ENCODE data around the gene TMA7.

TMA7 gene

GRCh38 chr3:48411041-48411588 is 28.9 kb upstream of the TMA7 start:
- TF ChIP-seq CTCF (IDR thresholded peaks at IDR 0.05; ENCODE audit: low read depth, low read length) = no peak
- no peak for DNase-seq (ENCODE audit: extremely low read depth, low read depth)

DNA sequence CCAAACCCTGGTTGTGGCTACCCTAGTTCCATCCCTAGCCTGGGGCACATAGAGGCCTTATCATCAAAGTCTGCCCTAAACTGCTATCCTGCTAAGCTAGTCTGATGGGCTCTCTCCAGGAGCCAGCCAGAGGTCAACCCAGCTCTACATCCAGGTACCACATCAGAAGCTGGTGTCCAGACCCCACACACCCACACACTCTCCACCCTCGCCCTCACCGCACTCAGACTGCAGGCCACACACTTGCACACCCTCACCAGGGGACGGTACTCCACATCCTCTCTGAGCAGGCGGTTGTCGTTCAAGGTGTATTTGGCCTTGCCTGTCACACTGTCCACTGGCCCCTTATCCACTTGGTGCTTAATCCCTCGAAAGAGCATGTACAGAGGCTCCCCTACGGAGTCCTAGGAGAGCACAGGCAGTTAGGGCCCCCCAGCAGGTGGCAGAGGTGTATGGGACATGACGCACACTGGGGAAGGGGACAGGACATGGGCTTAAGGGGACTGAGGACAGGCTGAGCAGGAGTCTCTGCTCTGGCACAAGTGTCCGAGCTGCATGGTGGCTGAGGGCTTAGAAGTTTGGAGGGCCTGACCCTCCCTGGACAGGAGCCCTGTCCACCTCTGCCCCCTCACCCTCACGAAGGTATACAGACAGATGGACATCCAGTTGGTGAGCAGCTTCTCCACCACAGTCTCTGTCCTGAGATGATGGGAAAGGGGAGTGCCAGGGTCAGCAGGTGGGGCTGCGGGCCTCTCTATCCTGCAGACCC is 28.3 kb upstream of the TMA7 start:
- no peak for DNase-seq (ENCODE audit: extremely low read depth, low read depth)
- TF ChIP-seq CTCF (IDR thresholded peaks at IDR 0.05; ENCODE audit: low read depth, low read length) = no peak

DNA sequence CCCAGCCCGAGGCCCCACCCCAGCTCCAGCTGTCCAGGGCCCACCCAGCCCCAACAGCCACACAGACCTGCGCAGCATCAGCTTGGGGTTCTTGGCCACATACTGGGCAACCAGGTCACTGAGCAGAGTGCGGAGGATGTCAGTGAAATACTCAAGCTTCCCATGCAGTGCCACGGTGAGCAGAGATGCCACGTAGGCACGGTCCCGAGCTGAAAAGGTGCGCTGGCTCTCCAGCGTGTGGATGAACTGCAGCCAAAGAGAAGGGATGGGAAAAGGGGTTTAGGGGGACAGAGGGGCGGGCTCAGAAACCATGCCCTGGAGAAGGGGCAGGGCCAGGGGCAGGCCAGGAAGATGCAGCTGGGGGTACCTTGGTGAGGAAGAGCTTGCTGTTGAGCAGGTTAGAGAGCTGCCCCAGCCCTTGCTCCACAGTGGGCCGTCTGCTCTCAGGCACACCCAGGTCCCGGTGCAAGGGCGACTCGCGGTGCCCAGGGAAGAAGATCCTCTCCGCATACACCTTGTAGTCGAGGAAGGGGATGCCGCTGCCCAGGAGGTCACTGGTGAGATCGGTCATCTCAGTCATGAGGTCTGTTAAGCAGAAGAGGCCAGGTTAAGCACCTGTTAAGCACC is 27.6 kb upstream of the TMA7 start:
- DNase-seq (ENCODE audit: extremely low read depth, low read depth) = no peak
- no peak for TF ChIP-seq CTCF (IDR thresholded peaks at IDR 0.05; ENCODE audit: low read depth, low read length)

DNA sequence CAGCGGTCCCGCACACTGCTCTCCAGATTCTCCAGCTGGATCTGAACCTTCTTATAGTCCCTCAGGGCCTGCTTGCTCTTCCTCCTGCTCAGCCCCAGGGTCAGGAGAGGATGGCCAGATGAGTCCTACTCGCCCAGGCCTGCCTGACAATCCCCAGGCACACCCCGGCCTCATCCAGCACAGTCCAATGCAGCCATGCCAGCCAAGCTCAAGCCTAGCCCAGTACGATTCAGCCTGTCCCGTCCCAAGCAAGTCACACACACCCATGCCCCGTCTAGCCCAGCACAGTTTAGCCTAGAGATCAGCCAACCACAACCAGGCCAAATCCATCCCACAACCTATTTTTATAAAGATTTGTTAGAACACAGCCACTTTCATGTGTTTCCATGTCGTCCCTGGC is 27.0 kb upstream of the TMA7 start:
- no peak for TF ChIP-seq CTCF (IDR thresholded peaks at IDR 0.05; ENCODE audit: low read depth, low read length)
- no peak for DNase-seq (ENCODE audit: extremely low read depth, low read depth)

- TF ChIP-seq CTCF (IDR thresholded peaks at IDR 0.05; ENCODE audit: low read depth, low read length) = no peak
- DNase-seq (ENCODE audit: extremely low read depth, low read depth) = no peak
Measured at GRCh38 chr3:48413611-48414010, 26.4 kb upstream of the TMA7 start.

GRCh38 chr3:48414376-48415250 is 25.4 kb upstream of the TMA7 start:
- no peak for TF ChIP-seq CTCF (IDR thresholded peaks at IDR 0.05; ENCODE audit: low read depth, low read length)
- no peak for DNase-seq (ENCODE audit: extremely low read depth, low read depth)

Measured in AG09319 (cell line).